Tongue (tissue), 2 donors: ENCODE data around the gene PPM1E. TPM values are rescaled to one million over a fixed set of nuclear protein-coding genes. Genes with fewer than 3 reads are reported as not detected.
"Not testable (repeated sequence)": the region's sequence is repeated elsewhere in the genome, so short reads cannot be mapped to it uniquely, and the experiment has no call there.

ENCODE experiments used
- DNase-seq: peaks from one replicate; pipeline ENCODE4 v3.0.0-alpha.2; 2015
- total RNA-seq: library from RNA; depleted of rRNA; stranded (reverse); fragments of >200 nt; gene quantifications from one replicate; pipeline ENCODE4 v1.2.3, GENCODE V29; 2014

Gene PPM1E
- total RNA-seq, 1 donor from 2014 or later: 1.5 TPM

DNA sequence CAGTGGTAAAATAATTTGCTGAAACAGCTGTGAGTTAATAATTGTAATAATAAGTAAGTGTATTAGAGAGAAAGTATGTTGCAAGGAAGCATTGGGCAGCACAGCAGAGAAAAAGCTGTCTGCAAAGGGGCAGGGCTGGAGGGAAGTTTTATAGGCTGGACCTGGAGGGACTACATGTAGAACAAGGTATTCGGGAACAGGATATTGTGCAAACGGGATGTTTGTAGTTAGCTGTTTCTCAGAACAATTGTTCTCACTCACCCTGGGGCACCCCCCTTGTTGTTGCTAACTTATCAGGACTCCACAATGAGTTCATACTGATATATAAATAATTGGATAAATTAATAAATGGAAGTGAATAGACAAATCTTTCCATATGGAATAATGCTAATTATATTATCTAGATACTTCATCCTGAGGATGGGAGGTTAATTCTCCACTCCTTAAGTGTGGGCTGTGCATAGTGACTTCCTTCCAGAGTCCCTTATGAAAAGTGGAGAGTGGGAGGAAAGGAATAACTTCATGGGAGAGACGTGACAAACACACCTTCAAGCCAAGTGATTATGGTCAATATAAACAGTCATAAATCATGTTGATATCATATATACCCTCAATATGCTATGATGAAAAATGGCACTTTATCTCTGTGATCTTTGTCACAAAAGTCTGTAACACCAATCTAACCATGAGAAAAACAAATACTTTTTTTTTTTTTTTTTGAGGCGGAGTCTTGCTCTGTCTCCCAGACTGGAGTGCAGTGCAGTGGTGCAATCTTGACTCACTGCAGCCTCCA, 85.4 kb downstream of the PPM1E start:
- no peak for DNase-seq

DNA sequence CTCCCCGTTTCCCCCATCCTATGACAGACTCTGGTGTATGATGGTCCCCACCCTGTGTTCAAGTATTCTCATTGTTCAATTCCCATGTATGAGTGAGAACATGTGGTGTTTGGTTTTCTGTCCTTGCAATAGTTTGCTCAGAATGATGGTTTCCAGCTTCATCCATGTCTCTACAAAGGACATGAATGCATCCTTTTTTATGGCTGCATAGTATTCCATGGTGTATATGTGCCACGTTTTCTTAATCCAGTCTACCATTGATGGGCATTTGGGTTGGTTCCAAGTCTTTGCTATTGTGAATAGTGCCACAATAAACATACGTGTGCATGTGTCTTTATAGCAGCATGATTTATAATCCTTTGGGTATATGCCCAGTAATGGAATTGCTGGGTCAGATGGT, 90.8 kb downstream of the PPM1E start:
- not testable (repeated sequence) for DNase-seq

DNA sequence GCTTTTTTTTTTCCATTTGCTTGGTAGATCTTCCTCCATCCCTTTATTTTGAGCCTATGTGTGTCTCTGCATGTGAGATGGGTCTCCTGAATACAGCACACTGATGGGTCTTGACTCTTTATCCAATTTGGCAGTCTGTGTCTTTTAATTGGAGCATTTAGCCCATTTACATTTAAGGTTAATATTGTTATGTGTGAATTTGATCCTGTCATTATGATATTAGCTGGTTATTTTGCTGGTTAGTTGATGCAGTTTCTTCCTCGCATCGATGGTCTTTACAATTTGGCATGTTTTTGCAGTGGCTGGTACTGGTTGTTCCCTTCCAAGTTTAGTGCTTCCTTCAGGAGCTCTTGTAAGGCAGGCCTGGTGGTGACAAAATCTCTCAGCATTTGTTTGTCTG, 94.5 kb downstream of the PPM1E start:
- DNase-seq: not testable (repeated sequence)

DNA sequence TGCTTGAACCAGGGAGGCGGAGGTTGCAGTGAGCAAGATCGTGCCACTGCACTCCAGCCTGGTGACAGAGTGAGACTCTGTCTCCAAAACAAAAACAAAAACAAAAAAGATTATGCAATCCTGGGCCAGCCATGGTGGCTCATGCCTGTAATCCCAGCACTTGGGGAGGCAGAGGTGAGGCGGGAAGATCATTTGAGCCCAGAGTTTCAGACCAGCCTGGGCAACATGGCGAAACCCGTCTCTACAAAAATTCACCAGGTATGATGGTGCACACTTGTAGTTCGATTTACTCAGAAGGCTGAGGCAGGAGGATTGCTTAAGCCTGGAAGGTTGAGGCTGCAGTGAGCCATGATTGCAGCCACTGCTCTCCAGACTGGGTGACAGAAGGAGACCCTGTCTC, 109.6 kb downstream of the PPM1E start:
- DNase-seq: no peak

DNA sequence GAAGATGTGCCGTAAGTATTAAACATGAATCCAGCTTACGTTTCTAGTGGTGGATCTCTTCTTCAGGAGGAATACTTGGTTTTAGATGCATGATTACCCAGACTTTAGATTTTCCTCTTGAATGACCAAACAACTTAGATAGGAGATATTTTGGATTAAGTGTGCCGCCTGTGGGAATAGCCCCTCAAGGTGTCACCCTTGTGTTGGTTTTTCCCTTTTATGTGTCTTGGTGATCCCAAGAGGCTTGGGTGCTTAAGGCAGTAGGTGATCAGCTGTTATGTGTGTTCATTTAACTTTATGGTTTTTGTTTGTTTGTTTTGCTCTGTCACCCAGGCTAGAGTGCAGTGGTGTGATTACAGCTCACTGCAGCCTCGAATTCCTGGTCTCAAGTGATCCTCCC, 115.1 kb downstream of the PPM1E start:
- no peak for DNase-seq

DNA sequence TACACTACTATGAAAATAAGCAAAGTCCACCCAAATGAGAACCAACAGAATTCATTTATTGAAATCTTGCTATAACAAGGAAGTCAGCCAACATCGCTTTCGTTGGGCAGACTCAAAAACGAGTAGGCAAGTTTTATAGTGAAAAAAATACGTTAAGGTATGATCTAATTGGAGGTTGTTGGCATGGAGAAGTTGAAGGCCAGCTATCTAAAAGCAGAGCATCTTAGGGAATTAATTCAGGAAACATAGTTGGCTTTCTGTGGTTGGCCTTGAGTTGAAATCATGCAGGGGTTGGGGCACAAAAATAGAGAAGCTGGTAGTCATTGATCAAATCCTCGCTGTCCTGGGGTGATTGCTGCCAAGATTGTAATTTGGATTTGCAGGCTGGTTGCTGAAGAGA, 118.3 kb downstream of the PPM1E start:
- DNase-seq: no peak

DNA sequence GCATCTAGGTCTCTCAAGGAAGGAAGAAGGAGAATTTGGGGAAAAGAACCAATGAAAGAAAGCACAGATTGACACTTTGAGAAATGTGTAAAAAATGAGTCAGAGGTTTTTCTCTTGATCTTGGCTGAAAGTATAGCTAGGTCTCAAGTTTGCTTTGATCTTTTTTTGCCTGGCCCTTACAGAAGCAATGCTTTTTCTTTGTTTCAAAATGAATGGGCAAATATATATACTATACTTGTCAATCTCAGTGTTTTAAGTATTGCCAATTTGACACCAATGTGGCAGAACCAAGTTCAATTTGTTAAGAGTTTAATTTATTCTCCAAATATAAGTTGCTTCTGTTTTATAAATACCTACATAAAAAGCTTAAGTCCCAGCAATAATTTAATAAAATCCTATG, 119.6 kb downstream of the PPM1E start:
- DNase-seq: no peak

DNA sequence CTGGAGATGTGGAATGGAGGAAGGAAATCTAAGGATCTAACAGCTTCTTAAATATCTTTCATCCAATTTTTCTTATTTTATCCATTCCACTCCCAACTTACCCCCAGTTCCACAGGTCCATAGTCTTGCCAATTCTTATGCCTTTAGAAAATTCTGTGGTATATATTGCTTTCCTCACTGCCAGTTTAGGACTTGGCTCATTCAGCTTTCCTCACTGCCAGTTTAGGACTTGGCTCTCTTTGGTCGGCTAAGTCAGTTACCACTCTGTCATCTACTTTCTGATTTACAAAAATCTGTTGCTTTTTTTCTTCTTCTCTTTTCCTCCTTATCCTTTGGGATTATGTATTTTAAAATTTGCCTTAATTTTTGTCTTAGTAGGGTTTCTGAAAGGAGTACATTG, 128.5 kb downstream of the PPM1E start:
- DNase-seq: no peak

DNA sequence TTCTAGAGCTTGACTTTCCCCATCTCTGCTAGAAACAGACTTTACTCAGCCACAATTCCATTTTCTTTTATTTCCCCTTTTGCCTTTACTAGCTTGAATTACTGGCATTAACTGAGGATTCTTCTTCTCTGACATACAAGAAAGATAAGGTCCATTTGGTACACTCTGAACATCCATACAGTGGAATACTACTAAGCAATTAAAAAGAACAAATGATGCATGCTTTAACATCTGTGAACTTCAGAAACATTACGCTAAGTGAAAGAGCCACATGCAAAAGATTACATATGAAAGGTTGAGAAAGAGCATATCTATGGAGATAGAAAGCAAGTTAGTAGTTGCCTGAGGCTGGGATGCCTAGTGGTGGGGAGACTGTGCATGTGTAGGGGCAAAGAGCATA, 130.9 kb downstream of the PPM1E start:
- no peak for DNase-seq

DNA sequence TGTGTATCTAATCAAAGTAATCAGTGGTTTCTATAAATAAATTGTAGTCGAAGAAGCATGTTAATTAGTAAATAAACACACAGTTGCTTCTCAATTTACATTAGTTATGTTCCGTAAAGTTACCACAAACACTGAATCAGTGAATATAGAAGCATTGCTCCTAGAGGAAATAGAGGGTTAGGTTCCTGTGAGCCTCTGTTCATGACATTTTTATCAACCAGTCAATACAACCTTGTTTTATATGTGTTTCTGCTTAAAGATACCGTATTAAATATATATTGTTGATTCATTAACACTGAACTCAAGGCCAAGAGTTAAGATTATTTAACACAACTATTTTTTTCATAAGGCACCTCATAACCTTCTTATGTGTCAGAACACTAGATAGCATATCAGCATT, 134.3 kb downstream of the PPM1E start:
- DNase-seq: no peak

DNA sequence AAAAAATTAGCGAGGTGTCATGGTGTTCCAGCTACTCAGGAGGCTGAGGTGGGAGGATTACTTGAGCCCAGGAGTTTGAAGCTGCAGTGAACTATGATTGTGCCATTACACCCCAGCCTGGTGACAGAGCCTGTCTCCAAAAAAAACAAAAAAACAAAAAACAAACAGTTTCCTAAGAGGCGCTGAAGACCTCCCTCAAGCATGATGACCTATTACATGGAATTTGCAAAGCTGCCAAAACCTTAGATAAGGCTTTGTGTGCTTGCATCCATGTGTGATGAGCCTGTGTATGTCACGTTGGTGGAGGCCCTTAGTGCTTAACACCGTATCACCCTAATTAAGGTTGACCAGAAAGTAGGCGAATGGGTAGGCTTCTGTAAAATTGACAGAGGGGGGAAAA, 143.5 kb downstream of the PPM1E start:
- no peak for DNase-seq

DNA sequence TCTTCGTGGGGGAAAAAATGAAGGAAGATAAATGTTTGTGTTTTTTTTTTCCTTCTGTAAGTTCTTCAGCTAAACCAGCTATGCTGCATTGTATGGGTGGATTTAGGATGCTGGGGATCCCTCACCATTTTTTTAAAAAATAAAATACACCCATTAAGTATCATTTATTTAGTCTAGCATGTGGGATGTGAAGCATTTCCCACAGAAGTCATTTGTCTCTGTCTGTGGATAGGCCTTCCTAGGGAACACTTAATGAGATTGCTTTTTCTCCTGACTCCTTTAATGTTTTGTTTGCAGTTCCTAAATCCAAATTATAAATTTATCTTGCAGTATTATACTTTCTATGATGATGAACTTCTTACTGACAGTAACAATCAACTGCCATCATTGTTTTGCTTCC, 146.7 kb downstream of the PPM1E start:
- no peak for DNase-seq

DNA sequence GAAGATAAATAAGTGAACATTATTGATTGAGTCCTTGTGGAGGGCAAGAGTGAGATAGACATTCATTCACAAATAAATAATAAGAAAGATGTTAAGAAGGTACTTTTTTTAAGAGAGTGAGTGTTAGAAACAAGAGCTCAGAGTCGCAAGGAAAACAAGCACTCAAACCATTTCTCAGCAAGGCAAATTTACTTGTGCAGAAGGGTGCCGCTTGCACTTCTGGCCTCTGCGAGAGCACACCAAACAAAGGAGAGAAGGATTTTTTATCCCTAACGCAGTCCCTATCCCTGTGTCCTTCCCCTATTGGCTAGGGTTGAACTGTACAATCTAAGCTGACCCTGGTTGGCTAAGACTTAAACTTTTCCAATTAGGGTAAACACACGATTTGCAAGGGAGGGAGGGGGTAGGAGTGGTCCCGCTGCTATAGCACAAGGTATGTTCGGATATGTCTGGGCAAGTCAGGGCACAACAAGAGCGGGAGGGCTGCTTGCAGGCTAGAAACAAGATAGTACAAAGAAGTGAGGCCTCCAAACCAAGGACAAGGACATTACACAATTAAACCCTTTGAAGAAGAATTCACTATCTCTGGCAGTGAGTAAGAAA, 156.2 kb downstream of the PPM1E start:
- DNase-seq: no peak

DNA sequence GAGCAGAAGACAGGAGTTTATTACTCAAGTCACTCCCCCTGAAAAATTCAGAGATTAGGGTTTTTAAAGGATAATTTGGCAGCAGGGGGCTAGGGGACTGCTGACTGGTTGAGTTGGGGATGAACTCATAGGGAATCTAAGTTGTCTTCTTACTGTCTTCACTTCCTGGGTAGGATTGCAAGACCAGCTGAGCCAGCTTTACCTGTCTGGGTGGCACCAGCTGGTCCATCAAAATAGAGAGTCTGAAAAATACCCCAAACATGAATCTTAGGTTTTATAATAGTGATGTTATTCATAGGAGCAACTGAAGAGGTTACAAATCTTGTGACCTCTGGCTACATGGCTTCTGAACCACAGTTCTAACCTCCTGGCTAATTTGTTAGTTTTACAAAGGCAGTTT, 157.9 kb downstream of the PPM1E start:
- DNase-seq: no peak

DNA sequence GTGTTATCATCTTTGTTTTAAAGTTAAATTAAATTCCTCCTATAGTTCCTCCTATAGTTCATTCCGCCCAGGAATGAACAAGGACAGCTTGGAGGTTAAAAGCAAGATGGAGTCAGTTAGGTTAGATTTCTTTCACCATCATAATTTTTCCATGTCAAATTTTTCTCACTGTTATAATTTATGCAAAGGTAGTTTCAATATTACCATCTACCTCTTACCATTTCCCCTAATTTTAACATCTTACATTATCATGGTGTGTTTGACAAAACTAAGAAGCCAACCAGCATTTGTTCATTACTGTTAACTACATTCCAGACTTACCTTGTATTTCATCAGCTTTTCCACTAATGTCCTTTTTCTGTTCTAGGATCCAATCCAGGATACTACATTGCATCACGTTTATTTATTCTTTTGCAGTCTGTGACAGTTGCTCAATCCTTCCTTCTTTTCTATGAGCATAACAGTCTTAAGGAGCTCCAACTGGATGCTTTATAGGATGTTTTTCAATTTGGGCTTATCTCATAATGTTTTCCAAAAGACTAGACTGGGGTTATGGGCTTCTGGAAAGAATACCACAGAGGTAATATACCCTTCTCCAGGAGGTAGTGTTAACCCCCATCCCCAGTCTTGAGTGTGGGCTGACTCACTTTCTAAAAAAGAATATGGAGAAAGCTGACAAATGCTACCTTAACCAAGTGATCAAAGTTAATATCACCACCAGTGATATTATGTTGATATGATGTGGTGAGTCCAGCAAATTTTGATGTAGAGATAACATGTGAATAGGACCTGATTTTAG, 158.5 kb downstream of the PPM1E start:
- no peak for DNase-seq

DNA sequence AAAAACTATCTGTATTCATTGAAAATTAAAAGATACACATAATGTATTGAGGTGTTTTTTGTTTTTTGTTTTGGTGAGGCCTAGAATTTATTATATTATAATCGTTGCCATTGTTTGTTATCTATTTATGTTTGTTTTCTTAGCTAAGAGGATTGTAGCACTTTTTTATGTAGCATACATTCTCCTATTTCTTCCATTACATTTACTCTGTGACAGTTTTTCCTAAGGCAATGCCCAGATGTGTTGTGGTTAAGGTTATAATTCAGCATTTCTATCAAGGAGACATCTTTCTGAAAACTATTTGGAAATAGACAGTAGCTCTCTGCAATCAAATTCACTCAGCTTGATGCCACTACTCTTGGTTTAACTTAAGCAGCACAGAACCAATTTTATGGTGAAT, 161.6 kb downstream of the PPM1E start:
- DNase-seq: no peak

DNA sequence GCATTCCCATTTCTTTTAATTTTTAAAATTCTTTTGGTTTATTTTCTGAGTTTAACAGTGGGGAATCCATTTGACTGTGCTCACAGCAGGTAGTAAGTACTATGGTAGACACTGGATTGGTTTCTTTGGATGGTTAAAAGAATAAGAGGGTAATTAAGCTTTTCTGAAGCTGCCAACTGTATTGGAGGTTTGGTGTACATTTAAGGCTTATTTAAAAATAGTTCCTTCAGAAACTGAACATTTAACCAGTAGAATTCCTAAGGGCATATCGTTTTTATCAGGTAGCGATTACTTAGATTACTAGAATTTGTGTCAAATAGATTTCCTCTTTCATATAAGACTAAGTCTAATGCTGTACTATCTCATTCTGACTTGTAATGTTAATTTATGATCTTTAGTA, 162.4 kb downstream of the PPM1E start:
- no peak for DNase-seq

DNA sequence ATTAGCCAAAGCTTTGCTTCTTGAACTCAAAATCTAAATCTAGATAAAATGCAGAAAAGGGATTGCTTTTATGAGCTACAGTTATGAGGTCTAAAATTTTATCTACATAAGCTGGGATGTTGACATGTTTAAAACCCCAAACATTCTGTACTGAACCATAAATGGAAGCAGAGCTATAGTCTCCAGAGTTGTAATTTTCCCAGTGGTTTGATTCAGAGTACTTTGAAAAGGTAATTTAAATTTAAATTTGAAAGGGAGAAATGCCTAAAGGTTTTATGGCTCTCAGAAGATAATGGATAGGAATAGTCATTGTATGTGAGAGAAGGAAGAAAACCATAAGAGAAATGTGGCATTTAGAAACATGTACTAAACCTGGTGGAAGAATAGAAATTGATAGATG, 163.2 kb downstream of the PPM1E start:
- no peak for DNase-seq

DNA sequence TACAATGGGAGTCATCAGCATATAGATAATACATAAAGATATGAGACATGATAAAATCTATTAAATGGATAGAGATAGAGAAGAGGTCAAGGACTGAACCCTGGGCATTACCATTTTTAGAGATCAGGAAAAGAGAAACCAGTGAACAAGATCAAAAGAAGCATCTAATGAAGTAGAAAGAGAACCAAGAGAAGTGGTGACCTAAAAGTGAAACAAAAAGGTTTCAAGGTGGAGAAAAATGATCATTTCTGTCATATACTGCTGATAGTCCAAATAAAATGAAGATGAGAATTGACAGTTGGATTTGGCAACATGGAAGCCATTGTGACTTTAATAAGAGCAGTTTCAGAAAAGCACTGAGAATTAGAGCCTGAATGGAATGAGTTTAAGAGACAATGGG, 165.1 kb downstream of the PPM1E start:
- no peak for DNase-seq

DNA sequence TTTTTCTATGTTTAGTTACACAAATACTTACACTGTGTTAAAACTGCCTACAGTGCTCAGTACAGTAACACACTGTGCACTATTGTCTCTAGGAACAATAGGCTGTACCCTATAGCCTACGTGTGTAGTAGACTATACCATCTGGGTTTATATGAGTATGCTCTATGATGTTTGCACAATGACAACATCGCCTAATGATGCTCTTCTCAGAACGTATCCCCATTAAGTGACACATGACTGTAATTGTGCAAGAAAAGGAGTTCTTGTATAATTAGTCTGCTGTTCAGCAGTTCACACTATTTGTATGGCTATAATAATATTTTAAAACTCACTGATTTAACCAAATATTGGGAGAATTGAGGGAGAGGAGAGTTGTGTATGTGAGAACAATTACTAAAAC, 177.3 kb downstream of the PPM1E start:
- DNase-seq: no peak

DNA sequence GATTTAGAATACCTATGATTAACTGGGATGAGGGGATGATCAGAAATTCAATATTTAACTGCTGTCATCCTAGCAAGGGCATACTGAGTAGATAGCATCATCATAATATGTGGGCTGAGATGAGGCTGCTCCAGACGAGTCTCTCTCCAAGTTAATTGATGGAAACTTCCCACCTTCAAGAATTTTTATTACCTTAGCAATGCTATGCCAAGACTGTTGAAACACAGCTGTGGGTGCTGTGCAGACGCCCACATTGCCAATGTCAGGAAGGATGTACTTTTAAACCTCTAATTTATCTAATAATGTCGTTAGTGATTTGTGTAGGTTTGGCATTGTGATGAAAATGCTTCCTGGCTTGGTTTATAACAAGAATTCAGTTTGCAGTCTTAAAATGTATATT, 180.6 kb downstream of the PPM1E start:
- DNase-seq: no peak

DNA sequence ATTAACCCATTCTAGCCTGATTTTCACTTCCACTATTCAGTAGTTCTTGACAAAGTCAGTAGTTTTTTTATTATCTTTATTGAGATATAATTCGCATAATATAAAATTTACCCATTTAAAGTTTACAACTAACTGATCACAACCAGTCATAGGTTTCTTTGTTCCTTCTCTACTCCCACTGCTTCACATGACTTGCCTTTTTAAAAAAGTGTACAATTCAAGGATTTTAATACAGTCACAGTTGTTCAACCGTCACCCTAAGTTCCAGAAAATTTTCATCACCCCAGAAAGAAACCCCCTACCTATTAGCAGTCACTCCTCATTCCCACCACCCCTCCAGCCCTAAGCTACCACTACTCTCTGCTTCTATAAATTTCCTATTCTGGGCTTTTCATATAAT, 188.5 kb downstream of the PPM1E start:
- DNase-seq: no peak

DNA sequence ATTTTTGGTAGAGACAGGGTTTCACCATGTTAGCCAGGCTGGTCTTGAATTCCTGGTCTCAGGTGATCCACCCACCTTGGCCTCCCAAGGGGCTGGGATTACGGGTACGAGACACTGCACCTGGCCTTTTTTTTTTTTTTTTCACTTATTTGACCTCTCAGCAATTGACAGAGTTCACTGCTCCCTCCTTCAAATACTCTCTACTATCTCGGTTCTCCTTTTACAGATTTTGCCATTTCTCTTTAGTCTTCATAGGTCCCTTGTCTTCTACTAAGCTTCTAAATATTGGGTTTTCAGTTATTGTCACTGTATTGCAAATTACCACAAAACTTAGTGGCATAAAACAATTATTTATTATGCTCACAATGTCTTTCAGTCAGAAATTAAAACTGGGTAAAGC, 191.8 kb downstream of the PPM1E start:
- DNase-seq: no peak

DNA sequence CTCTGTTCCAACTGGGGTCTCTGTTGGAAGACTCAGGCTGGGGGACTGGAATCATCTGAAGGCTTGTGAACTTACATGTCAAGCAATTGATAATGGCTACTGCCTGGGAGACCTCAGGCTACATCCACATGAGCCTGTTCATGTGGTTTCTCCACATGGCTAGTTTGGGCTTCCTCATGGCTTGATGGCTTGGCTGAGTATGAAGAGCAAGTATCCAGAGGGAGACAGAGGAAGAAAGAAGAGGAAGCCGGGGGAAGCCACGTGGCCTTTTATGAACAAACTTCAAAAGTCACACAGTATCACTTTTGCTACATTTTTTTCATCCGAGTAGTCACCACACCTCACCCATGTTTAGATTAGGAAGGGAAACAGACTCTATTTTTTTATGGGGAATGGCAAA, 192.2 kb downstream of the PPM1E start:
- no peak for DNase-seq
